GM23338 (cell line): Measurements from ENCODE around the gene PCOLCE2. TPM values are rescaled to one million over a fixed set of nuclear protein-coding genes. Genes with fewer than 3 reads are reported as not detected.
A peak's percentile ranks its signal among the peaks of the same experiment; 100 is the strongest.

Source experiments
- ATAC-seq: fragments of 200-7000 bp; cut with Tn5 transposase; 3 replicates; pipeline ENCODE4 v1.9.1; 2020
- DNase-seq: peaks from one replicate; pipeline ENCODE4 v3.0.0-alpha.2; 2015; ENCODE audit warnings: low spot score
- H2AFZ ChIP-seq: fragments of 200-600 bp; sonication (generic); 2 replicates; pipeline ENCODE4 v1.8.0; 2016; ENCODE audit warnings: antibody characterized with exemption, mild to moderate bottlenecking, moderate library complexity
- H3F3A ChIP-seq: fragments of 200-600 bp; sonication (generic); replicated peaks from 2 replicates; pipeline ENCODE4 v1.8.0; 2017; ENCODE audit warnings: antibody characterized with exemption, mixed run types, low read depth
- H3K27ac ChIP-seq: fragments of 200-600 bp; sonication (generic); 2 replicates; pipeline ENCODE4 v1.6.1; 2016; ENCODE audit warnings: low read depth
- H3K27me3 ChIP-seq: fragments of 200-600 bp; sonication (generic); 2 replicates; pipeline ENCODE4 v1.8.0; 2016; ENCODE audit warnings: mild to moderate bottlenecking, mixed run types, moderate library complexity; ENCODE audit not compliant: insufficient read depth
- H3K36me3 ChIP-seq: fragments of 200-600 bp; sonication (generic); 2 replicates; pipeline ENCODE4 v1.8.0; 2016; ENCODE audit warnings: mild to moderate bottlenecking; ENCODE audit not compliant: insufficient read depth
- H3K4me1 ChIP-seq: fragments of 200-600 bp; sonication (generic); 2 replicates; pipeline ENCODE4 v1.8.0; 2016; ENCODE audit warnings: mild to moderate bottlenecking, moderate library complexity; ENCODE audit not compliant: insufficient read depth
- H3K4me2 ChIP-seq: fragments of 200-600 bp; sonication (generic); 2 replicates; pipeline ENCODE4 v1.7.1; 2017; ENCODE audit warnings: mixed run types
- H3K4me3 ChIP-seq: fragments of 200-600 bp; sonication (generic); 2 replicates; pipeline ENCODE4 v1.6.1; 2016; ENCODE audit warnings: mixed run types
- H3K79me2 ChIP-seq: fragments of 200-600 bp; sonication (generic); replicated peaks from 2 replicates; pipeline ENCODE4 v1.8.0; 2017; ENCODE audit warnings: mild to moderate bottlenecking; ENCODE audit not compliant: insufficient read depth
- H3K9me2 ChIP-seq: fragments of 200-600 bp; sonication (generic); 2 replicates; pipeline ENCODE4 v1.8.0; 2017; ENCODE audit not compliant: insufficient read depth
- H4K20me1 ChIP-seq: fragments of 200-600 bp; sonication (generic); replicated peaks from 2 replicates; pipeline ENCODE4 v1.8.0; 2017; ENCODE audit warnings: mild to moderate bottlenecking; ENCODE audit not compliant: insufficient read depth
- H3K27ac Mint-ChIP-seq: 2 replicates; pipeline ENCODE4 v1.8.0; 2020; ENCODE audit warnings: inconsistent platforms, mild to moderate bottlenecking, moderate library complexity, mixed read lengths
- H3K27me3 Mint-ChIP-seq: 3 replicates; pipeline ENCODE4 v1.8.0; 2022; ENCODE audit warnings: low read depth, mild to moderate bottlenecking, moderate library complexity, mixed read lengths, inconsistent platforms; ENCODE audit not compliant: insufficient read depth, poor library complexity
- H3K36me3 Mint-ChIP-seq: 3 replicates; pipeline ENCODE4 v1.8.0; 2021; ENCODE audit warnings: low read depth, mild to moderate bottlenecking, inconsistent platforms, moderate library complexity, mixed read lengths
- H3K4me1 Mint-ChIP-seq: 3 replicates; pipeline ENCODE4 v1.8.0; 2020; ENCODE audit warnings: mild to moderate bottlenecking, inconsistent platforms, mixed read lengths
- H3K4me3 Mint-ChIP-seq: 3 replicates; pipeline ENCODE4 v1.8.0; 2021; ENCODE audit warnings: moderate library complexity, mild to moderate bottlenecking, inconsistent platforms, mixed read lengths
- H3K9me3 Mint-ChIP-seq: 3 replicates; pipeline ENCODE4 v1.8.0; 2020; ENCODE audit warnings: moderate library complexity, mild to moderate bottlenecking, inconsistent platforms, mixed read lengths
- CTCF ChIP-seq, 2 experiments: fragments of 200-600 bp in 1 of 2; sonication (generic) in 1 of 2; conservative IDR thresholded peaks; 2 replicates each; pipeline versions ENCODE4 v1.5.1 to v1.6.1; 2016 to 2017; ENCODE audit warnings: antibody characterized with exemption in 2 of 2, low read depth in 2 of 2, mild to moderate bottlenecking in 2 of 2, moderate library complexity in 1 of 2
- NANOG ChIP-seq: IDR thresholded peaks from 2 replicates; pipeline ENCODE4 v1.6.1; 2016; ENCODE audit warnings: antibody characterized with exemption, borderline replicate concordance
- REST ChIP-seq: IDR thresholded peaks from one replicate; pipeline ENCODE4 v1.6.1; 2018; ENCODE audit warnings: antibody characterized with exemption; ENCODE audit not compliant: unreplicated experiment
- ZNF462 ChIP-seq: fragments of 250-450 bp; sonication (Bioruptor Pico); IDR thresholded peaks from 2 replicates; pipeline ENCODE4 v1.5.0; 2020; ENCODE audit warnings: mild to moderate bottlenecking, moderate library complexity
- polyA plus RNA-seq: library from polyadenylated mRNA; unstranded; fragments of >200 nt; fragmentation: Nextera tagmentation; extraction: Ambion mirVana; gene quantifications from 2 replicates; pipeline ENCODE4 v1.2.1, GENCODE V29; 2016
- total RNA-seq: library from RNA; depleted of rRNA; stranded (reverse); fragments of >200 nt; shearing (Covaris generic); gene quantifications from 2 replicates; pipeline ENCODE4 v1.2.3, GENCODE V29; 2014

Gene PCOLCE2
- total and polyA plus RNA-seq, 2 experiments from 2014 or later = 17.7 to 22.6 TPM

GRCh38 chr3:142907996-142908395 lies 19.1 kb upstream of the PCOLCE2 start:
- 0 out of 2 replicates have a peak, but pooled peaks cover 6% of the 10 kb centered on the region for H3K9me2 ChIP-seq
- H3K79me2 ChIP-seq = no peaks in the 10 kb centered on the region
- no peaks in the 10 kb centered on the region for H3F3A ChIP-seq
- no peaks in the 10 kb centered on the region for H3K4me1 ChIP-seq
- H3K4me3 Mint-ChIP-seq = no peak overlapping the region
- H3K4me3 ChIP-seq = no peak overlapping the region
- no peak overlapping the region for H2AFZ ChIP-seq
- H3K4me1 Mint-ChIP-seq = peaks cover 4% of the 10 kb centered on the region; the same call in 2 of the 3 replicates
- H3K27ac Mint-ChIP-seq = no peak overlapping the region
- TF ChIP-seq NANOG = no peak
- TF ChIP-seq ZNF462 (CRISPR knock-in tag) = no peak
- ATAC-seq (no peak), DNase-seq (no peak)
- no peak overlapping the region for H3K27ac ChIP-seq
- H3K9me3 Mint-ChIP-seq = no peaks in the 10 kb centered on the region
- no peak overlapping the region for H3K4me2 ChIP-seq
- no peaks in the 10 kb centered on the region for H4K20me1 ChIP-seq
- H3K36me3 Mint-ChIP-seq = no peaks in the 10 kb centered on the region
- H3K36me3 ChIP-seq = no peaks in the 10 kb centered on the region
- H3K27me3 ChIP-seq = no peaks in the 10 kb centered on the region
- H3K27me3 Mint-ChIP-seq = peaks cover 2% of the 10 kb centered on the region

GRCh38 chr3:142904639-142905436 lies 16.0 kb upstream of the PCOLCE2 start:
- Histone ChIP-seq H3K36me3 (no peaks in the 10 kb centered on the region), H3K4me1 (no peaks in the 10 kb centered on the region), H3K27ac (no peak overlapping the region), H2AFZ (peak overlapping the region; percentile 84; the same call in 1 of the 2 replicates), H3K4me3 (no peak overlapping the region), H4K20me1 (no peaks in the 10 kb centered on the region), H3K27me3 (no peaks in the 10 kb centered on the region), H3K9me2 (0 out of 2 replicates have a peak, but pooled peaks cover 4% of the 10 kb centered on the region), H3K4me2 (no peak overlapping the region), H3F3A (no peaks in the 10 kb centered on the region), H3K79me2 (no peaks in the 10 kb centered on the region)
- Mint-ChIP-seq H3K4me3 (no peak overlapping the region), H3K27me3 (no peaks in the 10 kb centered on the region), H3K36me3 (no peaks in the 10 kb centered on the region), H3K9me3 (no peaks in the 10 kb centered on the region), H3K27ac (peak overlapping the region; percentile 34; the same call in 1 of the 2 replicates), H3K4me1 (no peaks in the 10 kb centered on the region; the same call in 2 of the 3 replicates)
- ATAC-seq (peak; percentile 95), DNase-seq (peak; percentile 79)
- peak; percentile 60 to 83 for TF ChIP-seq CTCF (conservative IDR thresholded peaks at IDR 0.05; ENCODE audit: low read depth in 2 of 2)
- no peak for TF ChIP-seq REST
